GM23338 (cell line): Measurements from ENCODE around the gene FBXO41. TPM values are rescaled to one million over a fixed set of nuclear protein-coding genes. Genes with fewer than 3 reads are reported as not detected.

Experiments used
- ATAC-seq: fragments of 200-7000 bp; cut with Tn5 transposase; 3 replicates; pipeline ENCODE4 v1.9.1; 2020
- DNase-seq: peaks from one replicate; pipeline ENCODE4 v3.0.0-alpha.2; 2015; ENCODE audit warnings: low spot score
- H2AFZ ChIP-seq: fragments of 200-600 bp; sonication (generic); 2 replicates; pipeline ENCODE4 v1.8.0; 2016; ENCODE audit warnings: antibody characterized with exemption, mild to moderate bottlenecking, moderate library complexity
- H3F3A ChIP-seq: fragments of 200-600 bp; sonication (generic); replicated peaks from 2 replicates; pipeline ENCODE4 v1.8.0; 2017; ENCODE audit warnings: antibody characterized with exemption, mixed run types, low read depth
- H3K27ac ChIP-seq: fragments of 200-600 bp; sonication (generic); 2 replicates; pipeline ENCODE4 v1.6.1; 2016; ENCODE audit warnings: low read depth
- H3K27me3 ChIP-seq: fragments of 200-600 bp; sonication (generic); 2 replicates; pipeline ENCODE4 v1.8.0; 2016; ENCODE audit warnings: mild to moderate bottlenecking, mixed run types, moderate library complexity; ENCODE audit not compliant: insufficient read depth
- H3K36me3 ChIP-seq: fragments of 200-600 bp; sonication (generic); 2 replicates; pipeline ENCODE4 v1.8.0; 2016; ENCODE audit warnings: mild to moderate bottlenecking; ENCODE audit not compliant: insufficient read depth
- H3K4me1 ChIP-seq: fragments of 200-600 bp; sonication (generic); 2 replicates; pipeline ENCODE4 v1.8.0; 2016; ENCODE audit warnings: mild to moderate bottlenecking, moderate library complexity; ENCODE audit not compliant: insufficient read depth
- H3K4me2 ChIP-seq: fragments of 200-600 bp; sonication (generic); 2 replicates; pipeline ENCODE4 v1.7.1; 2017; ENCODE audit warnings: mixed run types
- H3K4me3 ChIP-seq: fragments of 200-600 bp; sonication (generic); 2 replicates; pipeline ENCODE4 v1.6.1; 2016; ENCODE audit warnings: mixed run types
- H3K79me2 ChIP-seq: fragments of 200-600 bp; sonication (generic); replicated peaks from 2 replicates; pipeline ENCODE4 v1.8.0; 2017; ENCODE audit warnings: mild to moderate bottlenecking; ENCODE audit not compliant: insufficient read depth
- H3K9me2 ChIP-seq: fragments of 200-600 bp; sonication (generic); 2 replicates; pipeline ENCODE4 v1.8.0; 2017; ENCODE audit not compliant: insufficient read depth
- H4K20me1 ChIP-seq: fragments of 200-600 bp; sonication (generic); replicated peaks from 2 replicates; pipeline ENCODE4 v1.8.0; 2017; ENCODE audit warnings: mild to moderate bottlenecking; ENCODE audit not compliant: insufficient read depth
- H3K27ac Mint-ChIP-seq: 2 replicates; pipeline ENCODE4 v1.8.0; 2020; ENCODE audit warnings: inconsistent platforms, mild to moderate bottlenecking, moderate library complexity, mixed read lengths
- H3K27me3 Mint-ChIP-seq: 3 replicates; pipeline ENCODE4 v1.8.0; 2022; ENCODE audit warnings: low read depth, mild to moderate bottlenecking, moderate library complexity, mixed read lengths, inconsistent platforms; ENCODE audit not compliant: insufficient read depth, poor library complexity
- H3K36me3 Mint-ChIP-seq: 3 replicates; pipeline ENCODE4 v1.8.0; 2021; ENCODE audit warnings: low read depth, mild to moderate bottlenecking, inconsistent platforms, moderate library complexity, mixed read lengths
- H3K4me1 Mint-ChIP-seq: 3 replicates; pipeline ENCODE4 v1.8.0; 2020; ENCODE audit warnings: mild to moderate bottlenecking, inconsistent platforms, mixed read lengths
- H3K4me3 Mint-ChIP-seq: 3 replicates; pipeline ENCODE4 v1.8.0; 2021; ENCODE audit warnings: moderate library complexity, mild to moderate bottlenecking, inconsistent platforms, mixed read lengths
- H3K9me3 Mint-ChIP-seq: 3 replicates; pipeline ENCODE4 v1.8.0; 2020; ENCODE audit warnings: moderate library complexity, mild to moderate bottlenecking, inconsistent platforms, mixed read lengths
- JUNB ChIP-seq: IDR thresholded peaks from one replicate; pipeline ENCODE4 v1.6.1; 2016; ENCODE audit warnings: antibody characterized with exemption; ENCODE audit not compliant: unreplicated experiment
- STAT1 ChIP-seq: IDR thresholded peaks from one replicate; pipeline ENCODE4 v1.6.1; 2016; ENCODE audit warnings: antibody characterized with exemption; ENCODE audit not compliant: unreplicated experiment
- ZNF331 ChIP-seq: fragments of 250-450 bp; sonication (Bioruptor Pico); IDR thresholded peaks from 2 replicates; pipeline ENCODE4 v1.5.0; 2020; ENCODE audit warnings: low read depth, mild to moderate bottlenecking, moderate library complexity
- polyA plus RNA-seq: library from polyadenylated mRNA; unstranded; fragments of >200 nt; fragmentation: Nextera tagmentation; extraction: Ambion mirVana; gene quantifications from 2 replicates; pipeline ENCODE4 v1.2.1, GENCODE V29; 2016
- total RNA-seq: library from RNA; depleted of rRNA; stranded (reverse); fragments of >200 nt; shearing (Covaris generic); gene quantifications from 2 replicates; pipeline ENCODE4 v1.2.3, GENCODE V29; 2014
- TF ChIP-seq, protein P1 (sequence below): fragments of 250-450 bp; sonication (Bioruptor Pico); IDR thresholded peaks from 2 replicates; pipeline ENCODE4 v1.5.0; 2020; ENCODE audit warnings: mild to moderate bottlenecking, moderate library complexity
- TF ChIP-seq, protein P2 (sequence below): IDR thresholded peaks from 2 replicates; pipeline ENCODE4 v1.6.1; 2016; ENCODE audit warnings: antibody characterized with exemption
- TF ChIP-seq, protein P3 (sequence below), 2 experiments: fragments of 200-600 bp in 1 of 2; sonication (generic) in 1 of 2; conservative IDR thresholded peaks; 2 replicates each; pipeline versions ENCODE4 v1.5.1 to v1.6.1; 2016 to 2017; ENCODE audit warnings: antibody characterized with exemption in 2 of 2, low read depth in 2 of 2, mild to moderate bottlenecking in 2 of 2, moderate library complexity in 1 of 2

Gene FBXO41
- total and polyA plus RNA-seq, 2 experiments from 2014 or later = 3.5 to 13.8 TPM

DNA sequence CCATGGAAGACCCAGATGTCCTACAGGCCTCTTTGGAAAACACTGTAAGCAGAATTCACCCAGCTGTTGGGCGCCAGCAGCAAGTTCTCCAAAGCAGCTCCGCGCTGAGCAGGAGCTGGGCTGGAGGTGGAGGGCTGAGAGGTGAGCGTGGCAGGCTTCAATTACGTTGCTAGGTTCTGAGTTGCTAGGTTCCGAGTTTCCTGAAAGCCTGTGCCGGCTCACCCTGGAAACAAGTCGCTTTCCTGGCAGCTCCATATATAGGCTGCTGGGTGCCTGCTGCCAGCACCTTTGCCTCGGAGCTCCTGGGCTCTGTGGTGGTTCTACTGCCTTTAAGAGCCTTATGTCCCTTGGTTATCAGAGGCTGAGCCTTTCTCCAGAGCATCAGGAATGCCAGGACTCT, 23.4 kb upstream of the FBXO41 start (continued):
- TF ChIP-seq, protein P1, sequence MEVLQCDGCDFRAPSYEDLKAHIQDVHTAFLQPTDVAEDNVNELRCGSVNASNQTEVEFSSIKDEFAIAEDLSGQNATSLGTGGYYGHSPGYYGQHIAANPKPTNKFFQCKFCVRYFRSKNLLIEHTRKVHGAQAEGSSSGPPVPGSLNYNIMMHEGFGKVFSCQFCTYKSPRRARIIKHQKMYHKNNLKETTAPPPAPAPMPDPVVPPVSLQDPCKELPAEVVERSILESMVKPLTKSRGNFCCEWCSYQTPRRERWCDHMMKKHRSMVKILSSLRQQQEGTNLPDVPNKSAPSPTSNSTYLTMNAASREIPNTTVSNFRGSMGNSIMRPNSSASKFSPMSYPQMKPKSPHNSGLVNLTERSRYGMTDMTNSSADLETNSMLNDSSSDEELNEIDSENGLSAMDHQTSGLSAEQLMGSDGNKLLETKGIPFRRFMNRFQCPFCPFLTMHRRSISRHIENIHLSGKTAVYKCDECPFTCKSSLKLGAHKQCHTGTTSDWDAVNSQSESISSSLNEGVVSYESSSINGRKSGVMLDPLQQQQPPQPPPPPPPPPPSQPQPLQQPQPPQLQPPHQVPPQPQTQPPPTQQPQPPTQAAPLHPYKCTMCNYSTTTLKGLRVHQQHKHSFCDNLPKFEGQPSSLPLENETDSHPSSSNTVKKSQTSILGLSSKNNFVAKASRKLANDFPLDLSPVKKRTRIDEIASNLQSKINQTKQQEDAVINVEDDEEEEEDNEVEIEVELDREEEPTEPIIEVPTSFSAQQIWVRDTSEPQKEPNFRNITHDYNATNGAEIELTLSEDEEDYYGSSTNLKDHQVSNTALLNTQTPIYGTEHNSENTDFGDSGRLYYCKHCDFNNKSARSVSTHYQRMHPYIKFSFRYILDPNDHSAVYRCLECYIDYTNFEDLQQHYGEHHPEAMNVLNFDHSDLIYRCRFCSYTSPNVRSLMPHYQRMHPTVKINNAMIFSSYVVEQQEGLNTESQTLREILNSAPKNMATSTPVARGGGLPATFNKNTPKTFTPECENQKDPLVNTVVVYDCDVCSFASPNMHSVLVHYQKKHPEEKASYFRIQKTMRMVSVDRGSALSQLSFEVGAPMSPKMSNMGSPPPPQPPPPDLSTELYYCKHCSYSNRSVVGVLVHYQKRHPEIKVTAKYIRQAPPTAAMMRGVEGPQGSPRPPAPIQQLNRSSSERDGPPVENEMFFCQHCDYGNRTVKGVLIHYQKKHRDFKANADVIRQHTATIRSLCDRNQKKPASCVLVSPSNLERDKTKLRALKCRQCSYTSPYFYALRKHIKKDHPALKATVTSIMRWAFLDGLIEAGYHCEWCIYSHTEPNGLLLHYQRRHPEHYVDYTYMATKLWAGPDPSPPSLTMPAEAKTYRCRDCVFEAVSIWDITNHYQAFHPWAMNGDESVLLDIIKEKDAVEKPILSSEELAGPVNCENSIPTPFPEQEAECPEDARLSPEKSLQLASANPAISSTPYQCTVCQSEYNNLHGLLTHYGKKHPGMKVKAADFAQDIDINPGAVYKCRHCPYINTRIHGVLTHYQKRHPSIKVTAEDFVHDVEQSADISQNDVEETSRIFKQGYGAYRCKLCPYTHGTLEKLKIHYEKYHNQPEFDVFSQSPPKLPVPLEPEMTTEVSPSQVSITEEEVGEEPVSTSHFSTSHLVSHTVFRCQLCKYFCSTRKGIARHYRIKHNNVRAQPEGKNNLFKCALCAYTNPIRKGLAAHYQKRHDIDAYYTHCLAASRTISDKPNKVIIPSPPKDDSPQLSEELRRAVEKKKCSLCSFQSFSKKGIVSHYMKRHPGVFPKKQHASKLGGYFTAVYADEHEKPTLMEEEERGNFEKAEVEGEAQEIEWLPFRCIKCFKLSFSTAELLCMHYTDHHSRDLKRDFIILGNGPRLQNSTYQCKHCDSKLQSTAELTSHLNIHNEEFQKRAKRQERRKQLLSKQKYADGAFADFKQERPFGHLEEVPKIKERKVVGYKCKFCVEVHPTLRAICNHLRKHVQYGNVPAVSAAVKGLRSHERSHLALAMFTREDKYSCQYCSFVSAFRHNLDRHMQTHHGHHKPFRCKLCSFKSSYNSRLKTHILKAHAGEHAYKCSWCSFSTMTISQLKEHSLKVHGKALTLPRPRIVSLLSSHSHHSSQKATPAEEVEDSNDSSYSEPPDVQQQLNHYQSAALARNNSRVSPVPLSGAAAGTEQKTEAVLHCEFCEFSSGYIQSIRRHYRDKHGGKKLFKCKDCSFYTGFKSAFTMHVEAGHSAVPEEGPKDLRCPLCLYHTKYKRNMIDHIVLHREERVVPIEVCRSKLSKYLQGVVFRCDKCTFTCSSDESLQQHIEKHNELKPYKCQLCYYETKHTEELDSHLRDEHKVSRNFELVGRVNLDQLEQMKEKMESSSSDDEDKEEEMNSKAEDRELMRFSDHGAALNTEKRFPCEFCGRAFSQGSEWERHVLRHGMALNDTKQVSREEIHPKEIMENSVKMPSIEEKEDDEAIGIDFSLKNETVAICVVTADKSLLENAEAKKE (CRISPR knock-in tag) = no peak
- TF ChIP-seq JUNB (no peak), ZNF331 (CRISPR knock-in tag) (no peak)

DNA sequence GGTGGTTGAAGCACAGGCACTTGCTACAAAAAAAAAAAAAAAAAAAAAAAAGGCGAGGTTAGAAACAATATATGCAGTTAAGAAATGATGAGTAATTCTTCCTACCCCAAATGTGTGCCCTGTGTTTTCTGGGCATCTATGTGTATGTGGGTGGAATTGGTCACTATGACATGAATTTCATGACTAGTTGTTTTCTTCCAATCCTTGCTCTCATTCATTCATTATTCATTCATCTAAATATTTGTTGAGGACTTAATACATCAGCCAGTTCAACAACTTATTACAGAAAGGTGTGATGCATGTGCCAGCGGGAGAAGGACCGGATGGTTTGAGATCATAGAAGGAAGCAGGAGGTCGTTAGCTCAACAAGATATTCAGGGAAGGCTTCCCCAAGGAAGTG, 17.4 kb upstream of the FBXO41 start:
- no peak for ATAC-seq
- peaks cover 11% of the 10 kb centered on the region; the same call in 2 of the 3 replicates for H3K4me1 Mint-ChIP-seq
- Histone ChIP-seq H3K9me2 (no peaks in the 10 kb centered on the region), H3K27me3 (peaks cover 15% of the 10 kb centered on the region), H4K20me1 (no peaks in the 10 kb centered on the region; the same call in 1 of the 2 replicates), H3F3A (no peaks in the 10 kb centered on the region), H3K4me2 (no peak overlapping the region), H3K4me1 (no peaks in the 10 kb centered on the region), H3K4me3 (no peak overlapping the region), H2AFZ (no peak overlapping the region), H3K27ac (no peak overlapping the region), H3K79me2 (no peaks in the 10 kb centered on the region), H3K36me3 (no peaks in the 10 kb centered on the region)
- H3K4me3 Mint-ChIP-seq = no peak overlapping the region
- TF ChIP-seq, protein P2, sequence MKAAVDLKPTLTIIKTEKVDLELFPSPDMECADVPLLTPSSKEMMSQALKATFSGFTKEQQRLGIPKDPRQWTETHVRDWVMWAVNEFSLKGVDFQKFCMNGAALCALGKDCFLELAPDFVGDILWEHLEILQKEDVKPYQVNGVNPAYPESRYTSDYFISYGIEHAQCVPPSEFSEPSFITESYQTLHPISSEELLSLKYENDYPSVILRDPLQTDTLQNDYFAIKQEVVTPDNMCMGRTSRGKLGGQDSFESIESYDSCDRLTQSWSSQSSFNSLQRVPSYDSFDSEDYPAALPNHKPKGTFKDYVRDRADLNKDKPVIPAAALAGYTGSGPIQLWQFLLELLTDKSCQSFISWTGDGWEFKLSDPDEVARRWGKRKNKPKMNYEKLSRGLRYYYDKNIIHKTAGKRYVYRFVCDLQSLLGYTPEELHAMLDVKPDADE = no peak
- TF ChIP-seq STAT1 (no peak), JUNB (no peak)
- TF ChIP-seq, protein P1 (CRISPR knock-in tag) = no peak
- TF ChIP-seq, protein P3, sequence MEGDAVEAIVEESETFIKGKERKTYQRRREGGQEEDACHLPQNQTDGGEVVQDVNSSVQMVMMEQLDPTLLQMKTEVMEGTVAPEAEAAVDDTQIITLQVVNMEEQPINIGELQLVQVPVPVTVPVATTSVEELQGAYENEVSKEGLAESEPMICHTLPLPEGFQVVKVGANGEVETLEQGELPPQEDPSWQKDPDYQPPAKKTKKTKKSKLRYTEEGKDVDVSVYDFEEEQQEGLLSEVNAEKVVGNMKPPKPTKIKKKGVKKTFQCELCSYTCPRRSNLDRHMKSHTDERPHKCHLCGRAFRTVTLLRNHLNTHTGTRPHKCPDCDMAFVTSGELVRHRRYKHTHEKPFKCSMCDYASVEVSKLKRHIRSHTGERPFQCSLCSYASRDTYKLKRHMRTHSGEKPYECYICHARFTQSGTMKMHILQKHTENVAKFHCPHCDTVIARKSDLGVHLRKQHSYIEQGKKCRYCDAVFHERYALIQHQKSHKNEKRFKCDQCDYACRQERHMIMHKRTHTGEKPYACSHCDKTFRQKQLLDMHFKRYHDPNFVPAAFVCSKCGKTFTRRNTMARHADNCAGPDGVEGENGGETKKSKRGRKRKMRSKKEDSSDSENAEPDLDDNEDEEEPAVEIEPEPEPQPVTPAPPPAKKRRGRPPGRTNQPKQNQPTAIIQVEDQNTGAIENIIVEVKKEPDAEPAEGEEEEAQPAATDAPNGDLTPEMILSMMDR (conservative IDR thresholded peaks at IDR 0.05; ENCODE audit: low read depth in 2 of 2) = no peak
- no peak for DNase-seq
- no peaks in the 10 kb centered on the region for H3K36me3 Mint-ChIP-seq
- H3K27ac Mint-ChIP-seq = no peak overlapping the region
- H3K27me3 Mint-ChIP-seq = peaks cover 4% of the 10 kb centered on the region
- no peaks in the 10 kb centered on the region for H3K9me3 Mint-ChIP-seq
